ENCODE results near the gene ART5.

ART5 gene, protein sequence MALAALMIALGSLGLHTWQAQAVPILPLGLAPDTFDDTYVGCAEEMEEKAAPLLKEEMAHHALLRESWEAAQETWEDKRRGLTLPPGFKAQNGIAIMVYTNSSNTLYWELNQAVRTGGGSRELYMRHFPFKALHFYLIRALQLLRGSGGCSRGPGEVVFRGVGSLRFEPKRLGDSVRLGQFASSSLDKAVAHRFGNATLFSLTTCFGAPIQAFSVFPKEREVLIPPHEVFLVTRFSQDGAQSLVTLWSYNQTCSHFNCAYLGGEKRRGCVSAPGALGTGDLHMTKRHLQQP

GRCh38 chr11:3641701-3642070 lies at the start of gene ART5:
TSS of gene ART5 (minus strand) at chr11:3641992. CDS start at chr11:3641862, 130 bp downstream.
- DNase-seq: no peak

- DNase-seq: no peak
Observed at GRCh38 chr11:3686751-3687150, 45.0 kb upstream of the ART5 start.

DNA sequence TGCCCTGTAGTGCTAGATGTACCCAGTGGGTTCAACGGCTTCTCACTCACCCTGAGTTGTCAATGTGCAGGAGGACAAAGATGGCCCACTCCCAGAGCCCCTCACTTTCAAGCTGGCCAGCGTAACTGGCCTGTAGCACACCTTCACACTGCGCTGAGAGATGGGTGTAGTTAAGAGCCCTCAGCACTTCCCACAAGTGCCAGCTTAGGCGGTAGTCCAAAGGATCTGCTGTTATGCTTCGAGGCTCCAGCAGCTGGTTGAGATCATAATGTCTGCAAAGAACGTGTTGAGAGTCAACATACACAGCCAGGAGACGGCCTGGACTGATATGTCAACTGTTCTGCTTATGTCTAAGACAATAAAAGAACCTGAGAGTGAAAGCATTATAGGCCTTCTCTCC lies 44.1 kb upstream of the ART5 start:
- DNase-seq: peak; percentile 11

DNA sequence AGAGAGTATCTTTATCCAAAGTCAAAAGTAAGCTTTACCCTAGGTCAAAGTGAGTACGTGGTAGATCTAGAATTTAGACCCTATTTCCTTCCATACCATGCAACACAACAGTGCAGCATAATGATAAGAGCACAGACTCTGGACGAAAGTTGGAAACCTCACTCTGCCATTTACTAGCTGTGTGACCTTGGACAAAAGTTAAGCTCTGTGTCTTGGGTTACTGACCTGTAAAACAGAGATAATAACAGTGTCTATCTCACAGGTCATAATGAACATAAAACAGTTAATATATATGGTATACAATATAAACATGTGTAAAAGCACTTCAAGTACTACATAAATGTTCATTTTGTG lies 43.0 kb upstream of the ART5 start:
- no peak for DNase-seq

- no peak for DNase-seq
Observed at GRCh38 chr11:3684129-3684818, 42.5 kb upstream of the ART5 start.

DNA sequence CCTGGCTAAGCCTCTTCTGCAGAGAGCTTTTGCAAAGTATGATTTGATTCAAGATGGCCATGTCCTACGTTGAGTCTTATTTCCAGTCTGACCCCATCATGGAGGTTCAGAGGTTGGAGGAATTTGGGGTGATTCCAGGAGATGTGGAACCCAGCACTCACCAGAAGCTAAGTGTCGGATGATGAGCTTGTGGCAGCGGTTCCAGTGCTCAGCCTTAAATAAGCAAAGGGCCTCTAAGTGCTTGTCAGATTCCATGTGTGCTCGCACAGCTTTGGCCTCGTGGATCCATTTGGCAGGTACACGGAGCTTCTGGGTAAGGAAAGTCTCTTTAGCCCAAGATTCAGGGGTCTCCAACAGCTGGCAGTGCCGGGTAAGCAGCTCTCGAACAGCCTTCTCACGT lies 41.2 kb upstream of the ART5 start:
- DNase-seq: no peak

DNA sequence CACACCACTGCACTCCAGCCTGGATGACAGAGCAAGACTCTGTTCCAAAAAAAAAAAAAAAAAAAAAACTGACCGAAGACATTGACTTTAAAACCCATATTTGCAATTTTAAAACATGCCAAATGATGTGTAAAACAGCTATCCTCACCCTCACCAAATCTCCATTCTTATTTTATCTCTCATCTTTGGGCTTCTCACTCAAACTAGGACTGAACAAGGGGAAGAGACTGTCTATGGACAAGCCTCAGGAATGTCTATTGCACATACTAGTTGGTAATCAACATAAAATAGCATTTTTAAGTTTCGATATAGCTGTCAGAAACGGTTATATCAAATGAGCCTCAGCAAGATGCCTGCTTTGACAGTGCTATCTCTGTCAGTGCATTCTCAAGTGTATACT lies 37.3 kb upstream of the ART5 start:
- no peak for DNase-seq

- DNase-seq: no peak
Observed at GRCh38 chr11:3675971-3676370, 34.2 kb upstream of the ART5 start.

- no peak for DNase-seq
Observed at GRCh38 chr11:3674189-3674588, 32.4 kb upstream of the ART5 start.

DNA sequence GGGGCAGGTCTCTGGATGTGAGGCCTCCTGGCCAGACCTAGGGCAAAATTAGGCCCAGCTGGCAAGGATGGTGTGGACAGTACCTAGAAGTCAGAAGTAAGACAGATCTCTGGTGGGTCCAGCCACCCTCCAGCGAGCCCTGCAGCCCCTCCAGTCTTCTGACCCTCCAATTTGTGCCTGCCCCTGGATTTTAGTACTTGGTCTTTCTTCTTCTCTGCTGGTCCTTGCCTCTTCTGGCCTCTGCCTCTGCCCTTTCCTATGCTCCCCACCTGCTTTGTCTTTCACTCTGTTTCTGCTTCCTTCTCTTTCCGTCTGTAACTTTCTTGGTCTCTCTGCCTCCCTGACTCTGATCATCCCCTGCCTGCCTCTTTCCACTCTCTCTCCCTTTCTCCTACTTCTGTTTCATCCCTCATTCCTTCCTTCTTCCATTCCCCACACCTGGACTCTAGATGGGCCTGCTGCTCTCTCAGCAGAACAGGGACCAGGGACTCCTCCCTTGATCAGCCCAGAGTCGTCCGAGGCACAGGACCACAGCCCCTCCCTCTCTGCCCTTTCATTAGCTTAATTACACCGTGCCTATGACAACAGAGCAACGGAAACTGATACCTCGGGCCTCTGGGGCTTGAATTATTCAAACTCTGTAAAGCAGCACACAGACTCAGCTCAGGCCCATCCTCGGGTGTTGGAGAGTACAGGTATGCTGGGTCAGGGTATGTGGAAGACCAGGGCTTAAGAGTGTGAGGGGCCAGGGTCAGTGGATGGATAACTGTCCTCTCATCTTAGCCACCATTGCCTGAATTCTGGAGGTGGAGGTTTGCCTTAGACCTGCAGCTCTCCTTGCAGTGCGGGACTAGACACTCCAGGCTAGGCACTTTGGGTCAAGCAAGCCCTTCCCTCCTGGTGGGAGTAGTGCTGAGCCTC lies 29.8 kb upstream of the ART5 start, which contains the start of gene CHRNA10:
TSS of gene CHRNA10 (minus strand) at position 51 of the 921 bp plus-strand sequence. CDS start 72 bp downstream, outside the sequence.
- no peak for DNase-seq

GRCh38 chr11:3669742-3670183 lies 28.0 kb upstream of the ART5 start:
- DNase-seq: no peak

DNA sequence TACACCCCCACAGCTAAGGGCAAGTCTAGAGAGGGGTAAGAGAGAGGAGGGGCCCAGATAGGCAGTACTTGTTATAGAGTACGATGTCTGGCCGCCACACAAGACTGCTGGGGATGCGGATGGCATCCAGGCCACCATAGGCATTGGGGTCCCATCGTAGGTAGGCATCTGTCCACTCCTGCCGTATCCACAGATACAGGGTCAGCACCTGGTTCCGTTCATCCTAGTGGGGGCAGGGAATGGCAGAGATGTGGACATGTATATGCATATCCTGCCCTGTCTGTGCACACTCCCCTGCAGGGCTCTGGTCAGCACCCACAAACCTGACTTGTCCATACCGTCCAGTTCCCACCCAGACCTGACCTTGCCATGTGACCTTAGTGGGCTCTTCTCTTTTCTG lies 27.3 kb upstream of the ART5 start:
- DNase-seq: no peak

GRCh38 chr11:3667149-3668035 lies 25.6 kb upstream of the ART5 start:
- no peak for DNase-seq

GRCh38 chr11:3666023-3666530 lies 24.3 kb upstream of the ART5 start:
- no peak for DNase-seq

DNA sequence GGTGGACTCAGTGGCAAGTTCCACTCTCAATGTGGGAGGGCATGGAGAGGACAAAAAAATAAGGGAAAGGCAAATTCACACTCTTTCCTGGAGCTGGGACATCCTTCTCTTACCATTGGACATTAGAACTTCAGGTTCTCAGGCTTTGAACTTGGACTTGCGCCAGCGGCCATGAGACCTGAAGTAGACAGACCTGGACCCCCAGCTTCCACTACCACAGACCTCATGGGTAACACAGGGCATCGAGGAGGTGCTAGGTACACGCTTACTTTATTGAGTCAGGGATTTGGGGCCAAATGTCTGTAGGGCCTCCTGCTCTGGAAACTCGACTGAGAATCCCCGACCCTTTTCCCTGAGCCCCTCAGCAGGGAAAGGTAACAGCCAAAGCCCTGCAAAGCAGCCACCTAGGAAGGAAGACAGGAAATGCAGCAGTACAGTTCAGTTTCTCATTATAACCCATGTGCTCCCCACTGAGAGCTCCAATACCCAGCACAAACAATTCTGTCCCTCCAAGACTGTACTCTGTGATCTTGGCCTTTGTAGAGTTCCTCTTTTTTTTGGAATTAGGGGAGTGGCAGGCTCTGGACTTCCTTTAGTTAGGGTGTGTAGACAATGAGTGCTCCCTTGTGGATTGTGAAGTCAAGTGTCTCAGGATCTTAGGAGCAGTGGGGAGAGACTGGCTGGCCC lies 23.7 kb upstream of the ART5 start:
- no peak for DNase-seq

DNA sequence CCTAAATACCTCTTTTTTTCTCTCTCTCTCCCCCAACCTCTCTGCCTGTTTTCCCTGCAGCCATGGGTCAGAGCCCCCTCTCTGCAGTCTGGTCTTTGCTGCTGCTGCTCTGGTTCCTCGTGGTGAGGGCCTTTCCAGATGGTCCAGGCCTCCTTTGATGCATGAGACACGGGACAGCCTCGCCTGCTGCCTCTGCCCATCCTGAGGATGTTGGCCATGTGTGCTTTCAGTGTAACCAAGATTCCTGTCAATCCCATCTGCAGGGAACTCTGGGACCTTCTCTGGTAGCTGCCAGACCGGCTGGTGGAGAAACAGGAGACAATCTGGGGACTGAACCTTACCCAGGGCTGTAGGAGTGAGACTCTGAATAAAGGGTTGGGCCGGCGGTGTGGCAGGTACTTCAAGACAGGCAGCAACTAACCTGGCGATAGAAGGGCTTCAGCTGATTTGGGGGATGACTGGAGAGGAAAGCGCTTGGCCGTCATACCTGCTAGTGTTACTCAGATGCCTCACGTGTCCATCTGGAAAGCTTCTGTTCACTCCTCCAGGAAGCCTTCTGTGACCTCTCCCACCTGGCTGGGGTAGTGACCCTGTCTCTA lies 22.3 kb upstream of the ART5 start:
- no peak for DNase-seq

DNA sequence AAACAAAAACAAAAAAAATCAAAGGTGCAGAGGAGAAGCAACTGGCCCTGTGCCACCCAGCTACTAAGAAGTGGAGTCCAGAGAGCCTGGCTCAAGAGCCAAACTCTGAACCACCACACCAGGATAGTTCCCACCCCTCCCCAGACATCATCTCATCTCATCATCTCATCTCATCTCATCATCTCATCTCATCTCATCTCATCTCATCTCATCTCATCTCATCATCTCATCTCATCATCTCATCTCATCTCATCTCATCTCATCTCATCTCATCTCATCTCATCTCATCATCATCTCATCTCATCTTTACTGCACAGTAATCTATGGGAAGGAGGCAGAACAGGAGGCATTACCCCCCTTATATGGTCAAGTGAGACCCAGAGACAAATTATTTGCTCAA lies 21.1 kb upstream of the ART5 start:
- DNase-seq: no peak

- no peak for DNase-seq
Observed at GRCh38 chr11:3660960-3661359, 19.2 kb upstream of the ART5 start.

- no peak for DNase-seq
Observed at GRCh38 chr11:3659595-3660515, 18.1 kb upstream of the ART5 start.

DNA sequence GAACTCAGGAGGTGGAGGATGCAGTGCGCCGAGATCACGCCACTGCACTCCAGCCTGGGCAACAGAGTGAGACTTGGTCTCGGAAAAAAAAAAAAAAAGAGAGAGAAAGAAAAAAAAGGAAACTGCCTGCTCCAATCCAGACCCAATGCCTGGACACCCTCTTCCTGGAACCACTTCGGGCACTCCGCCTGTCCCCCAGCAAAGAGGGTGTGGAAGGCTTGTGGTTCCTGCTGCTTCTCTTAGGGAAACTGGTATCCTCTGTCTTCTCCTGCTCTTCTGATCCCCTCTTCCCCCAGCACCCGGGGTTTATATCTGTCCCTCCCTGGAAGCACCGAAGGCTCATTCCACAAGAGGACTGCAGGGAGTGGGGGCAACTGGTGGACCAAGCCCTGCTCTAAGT lies 16.5 kb upstream of the ART5 start:
- no peak for DNase-seq

All from NCI-H1092 (cell line).